ENCODE data around the gene NUMB.

DNA sequence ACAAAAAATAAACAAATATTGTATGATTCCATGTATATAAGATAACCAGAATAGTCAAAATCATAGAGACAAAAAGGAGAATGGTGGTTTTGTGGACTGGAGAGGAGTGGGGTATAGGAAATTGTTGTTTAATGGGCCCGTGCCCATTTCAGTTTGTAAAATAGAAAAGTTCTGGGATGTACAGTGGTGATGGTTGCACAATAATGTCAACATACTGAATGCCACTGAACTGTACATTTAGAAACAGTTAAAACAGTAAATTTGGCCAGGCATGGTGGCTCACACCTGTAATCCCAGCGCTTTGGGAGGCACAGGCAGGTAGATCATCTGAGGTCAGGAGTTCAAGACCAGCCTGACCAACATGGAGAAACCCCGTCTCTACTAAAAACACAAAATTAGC, 40.1 kb downstream of the NUMB start:
- TF ChIP-seq, protein P1, sequence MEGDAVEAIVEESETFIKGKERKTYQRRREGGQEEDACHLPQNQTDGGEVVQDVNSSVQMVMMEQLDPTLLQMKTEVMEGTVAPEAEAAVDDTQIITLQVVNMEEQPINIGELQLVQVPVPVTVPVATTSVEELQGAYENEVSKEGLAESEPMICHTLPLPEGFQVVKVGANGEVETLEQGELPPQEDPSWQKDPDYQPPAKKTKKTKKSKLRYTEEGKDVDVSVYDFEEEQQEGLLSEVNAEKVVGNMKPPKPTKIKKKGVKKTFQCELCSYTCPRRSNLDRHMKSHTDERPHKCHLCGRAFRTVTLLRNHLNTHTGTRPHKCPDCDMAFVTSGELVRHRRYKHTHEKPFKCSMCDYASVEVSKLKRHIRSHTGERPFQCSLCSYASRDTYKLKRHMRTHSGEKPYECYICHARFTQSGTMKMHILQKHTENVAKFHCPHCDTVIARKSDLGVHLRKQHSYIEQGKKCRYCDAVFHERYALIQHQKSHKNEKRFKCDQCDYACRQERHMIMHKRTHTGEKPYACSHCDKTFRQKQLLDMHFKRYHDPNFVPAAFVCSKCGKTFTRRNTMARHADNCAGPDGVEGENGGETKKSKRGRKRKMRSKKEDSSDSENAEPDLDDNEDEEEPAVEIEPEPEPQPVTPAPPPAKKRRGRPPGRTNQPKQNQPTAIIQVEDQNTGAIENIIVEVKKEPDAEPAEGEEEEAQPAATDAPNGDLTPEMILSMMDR (IDR thresholded peaks at IDR 0.05), result no peak
- no peak for TF ChIP-seq POLR2A (IDR thresholded peaks at IDR 0.05)

Data from adrenal gland (tissue), 5 donors.